H1 (cell line): ENCODE data around the gene RIC8A. TPM values are rescaled to one million over a fixed set of nuclear protein-coding genes. Genes with fewer than 3 reads are reported as not detected.

Experiments
- BCL11A ChIP-seq, 2 experiments: IDR thresholded peaks; one replicate each; pipeline ENCODE4 v1.6.1; 2011; ENCODE audit warnings: low read depth in 2 of 2, low read length in 2 of 2, mild to moderate bottlenecking in 2 of 2
- PHF8 ChIP-seq: fragments of 200-600 bp; sonication (generic); conservative IDR thresholded peaks from 2 replicates; pipeline ENCODE4 v1.7.1; 2012; ENCODE audit warnings: low read depth, mild to moderate bottlenecking, inconsistent platforms, low read length, moderate library complexity
- RAD21 ChIP-seq, 2 experiments: IDR thresholded peaks in 1 of 2; conservative IDR thresholded peaks in 1 of 2; 2 replicates each; pipeline ENCODE4 v1.6.1; 2011; ENCODE audit warnings: low read depth in 2 of 2, low read length in 2 of 2, improper control_type of control experiment in 1 of 2, inconsistent platforms in 1 of 2, mild to moderate bottlenecking in 1 of 2, moderate library complexity in 1 of 2
- polyA plus RNA-seq, 7 experiments: library from polyadenylated mRNA; depleted of rRNA in 3 of 7; stranded (reverse) in 5 of 7; unstranded in 2 of 7; fragments of >200 nt in 5 of 7; fragments of 200-250 nt in 2 of 7; gene quantifications; 1 replicate in 5 of 7; 2 replicates in 1 of 7; 4 replicates in 1 of 7; pipeline versions ENCODE4 v1.2.1 to v1.2.3, GENCODE V29; 2011 to 2013; ENCODE audit warnings: missing spikeins in 2 of 7, mixed read lengths in 2 of 7
- total RNA-seq: library from RNA; stranded (reverse); fragmentation: NEBNext Ultra II Directional; extraction: Animal tissue kit (Norgen Biotek cat#: 25700); gene quantifications from 2 replicates; pipeline ENCODE4 v1.2.1, GENCODE V29; 2021
- TF ChIP-seq, protein P1 (sequence below), 3 experiments: IDR thresholded peaks; 1 replicate in 2 of 3; 2 replicates in 1 of 3; pipeline versions ENCODE4 v1.5.1 to v1.6.1; 2011; ENCODE audit warnings: low read length in 3 of 3, mild to moderate bottlenecking in 3 of 3, inconsistent platforms in 2 of 3, low read depth in 1 of 3, moderate library complexity in 1 of 3; ENCODE audit not compliant: insufficient read depth in 1 of 3; ENCODE audit errors: control extremely low read depth in 1 of 3

The RIC8A gene
- total and polyA plus RNA-seq, 2 of the 8 experiments (the other 6 are each of a cell fraction or from before 2014, with no cell fraction given) = 67.0 to 105 TPM

GRCh38 chr11:257766-258493 lies 50.4 kb downstream of the RIC8A start (continued):
- TF ChIP-seq, protein P1, sequence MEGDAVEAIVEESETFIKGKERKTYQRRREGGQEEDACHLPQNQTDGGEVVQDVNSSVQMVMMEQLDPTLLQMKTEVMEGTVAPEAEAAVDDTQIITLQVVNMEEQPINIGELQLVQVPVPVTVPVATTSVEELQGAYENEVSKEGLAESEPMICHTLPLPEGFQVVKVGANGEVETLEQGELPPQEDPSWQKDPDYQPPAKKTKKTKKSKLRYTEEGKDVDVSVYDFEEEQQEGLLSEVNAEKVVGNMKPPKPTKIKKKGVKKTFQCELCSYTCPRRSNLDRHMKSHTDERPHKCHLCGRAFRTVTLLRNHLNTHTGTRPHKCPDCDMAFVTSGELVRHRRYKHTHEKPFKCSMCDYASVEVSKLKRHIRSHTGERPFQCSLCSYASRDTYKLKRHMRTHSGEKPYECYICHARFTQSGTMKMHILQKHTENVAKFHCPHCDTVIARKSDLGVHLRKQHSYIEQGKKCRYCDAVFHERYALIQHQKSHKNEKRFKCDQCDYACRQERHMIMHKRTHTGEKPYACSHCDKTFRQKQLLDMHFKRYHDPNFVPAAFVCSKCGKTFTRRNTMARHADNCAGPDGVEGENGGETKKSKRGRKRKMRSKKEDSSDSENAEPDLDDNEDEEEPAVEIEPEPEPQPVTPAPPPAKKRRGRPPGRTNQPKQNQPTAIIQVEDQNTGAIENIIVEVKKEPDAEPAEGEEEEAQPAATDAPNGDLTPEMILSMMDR (IDR thresholded peaks at IDR 0.05; ENCODE audit: control extremely low read depth in 1 of 3, insufficient read depth in 1 of 3, low read depth in 1 of 3, low read length in 3 of 3) = peak in 1 of 3 experiments; percentile 21; a peak in 1 of 4 replicates
- peak; percentile 19 to 35 for TF ChIP-seq RAD21 (IDR thresholded peaks at IDR 0.05 in 1 of 2, conservative IDR thresholded peaks at IDR 0.05 in 1 of 2; ENCODE audit: low read depth in 2 of 2, low read length in 2 of 2)
- TF ChIP-seq PHF8 = no peak
- no peak for TF ChIP-seq BCL11A (IDR thresholded peaks at IDR 0.05; ENCODE audit: low read depth in 2 of 2, low read length in 2 of 2)
- TF ChIP-seq, all 59 proteins: peak for 2
